ENCODE results near the gene PSMD6.

DNA sequence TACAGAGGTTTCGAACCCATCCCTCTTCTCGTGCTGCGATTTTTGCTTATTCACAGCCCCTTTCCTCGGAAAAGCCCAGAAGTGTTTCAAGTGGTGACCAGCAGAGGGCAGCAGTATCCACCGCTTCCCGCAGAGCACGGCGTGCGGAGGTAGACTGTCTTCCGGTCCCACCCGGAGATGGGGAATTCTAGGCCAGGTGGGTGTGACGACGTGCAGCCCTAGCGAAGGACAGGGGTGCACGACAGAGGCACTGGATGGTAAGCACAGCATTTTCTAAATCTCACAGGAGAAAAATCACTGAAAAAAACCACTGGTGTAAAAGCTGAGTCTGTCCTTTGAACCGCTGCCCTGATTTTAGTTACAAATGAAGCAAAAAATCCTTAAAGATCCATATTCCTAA lies 7.4 kb upstream of the PSMD6 start:
- no peak for TF ChIP-seq YY1 (IDR thresholded peaks at IDR 0.05; ENCODE audit: insufficient read depth, insufficient read length)
- TF ChIP-seq SUZ12 (IDR thresholded peaks at IDR 0.05; ENCODE audit: extremely low read depth, insufficient read depth, insufficient read length) = no peak

Measured in NT2/D1 (cell line).